Natural killer cell (primary cell): ENCODE results near the gene NT5C1B. TPM values are rescaled to one million over a fixed set of nuclear protein-coding genes. Genes with fewer than 3 reads are reported as not detected.

ENCODE experiments used
- ATAC-seq, 3 donors: fragments of 150-1000 bp in 2 of 3; fragments of 200-7000 bp in 1 of 3; cut with Tn5 transposase; 1 replicate in 1 of 3; 2 replicates in 2 of 3; pipeline ENCODE4 v1.10.0; 2021; ENCODE audit warnings: mild to moderate bottlenecking in 2 of 3, moderate library complexity in 2 of 3
- DNase-seq, 2 donors: peaks; one replicate each; pipeline versions ENCODE4 v3.0.0 to v3.0.0-alpha.2; 2013 to 2021; ENCODE audit warnings: mixed read lengths in 1 of 2
- H3K27ac ChIP-seq: one replicate; pipeline ENCODE4 v1.5.1; 2013; ENCODE audit warnings: mild to moderate bottlenecking, low read length
- H3K27me3 ChIP-seq: one replicate; pipeline ENCODE4 v1.6.1; 2013; ENCODE audit warnings: low read length; ENCODE audit not compliant: control insufficient read depth, insufficient read depth
- H3K36me3 ChIP-seq: one replicate; pipeline ENCODE4 v1.6.1; 2013; ENCODE audit warnings: low read length; ENCODE audit not compliant: control insufficient read depth, insufficient read depth
- H3K4me1 ChIP-seq: one replicate; pipeline ENCODE4 v1.6.1; 2013; ENCODE audit warnings: low read length; ENCODE audit not compliant: control insufficient read depth, insufficient read depth
- H3K4me3 ChIP-seq: one replicate; pipeline ENCODE4 v1.5.1; 2013; ENCODE audit warnings: low read length
- H3K9me3 ChIP-seq: one replicate; pipeline ENCODE4 v1.6.1; 2013; ENCODE audit warnings: low read length; ENCODE audit not compliant: control insufficient read depth, insufficient read depth
- H3K27ac Mint-ChIP-seq, 2 donors: one replicate each; pipeline ENCODE4 v1.8.0; 2022; ENCODE audit warnings: mild to moderate bottlenecking in 2 of 2, mixed read lengths in 2 of 2, moderate library complexity in 1 of 2
- H3K27me3 Mint-ChIP-seq, 2 donors: one replicate each; pipeline ENCODE4 v1.8.0; 2022; ENCODE audit warnings: low read depth in 2 of 2, mixed read lengths in 2 of 2
- H3K36me3 Mint-ChIP-seq: one replicate; pipeline ENCODE4 v1.8.0; 2022; ENCODE audit warnings: mixed read lengths
- H3K4me1 Mint-ChIP-seq, 2 donors: one replicate each; pipeline ENCODE4 v1.8.0; 2022; ENCODE audit warnings: mixed read lengths in 2 of 2
- H3K4me3 Mint-ChIP-seq: one replicate; pipeline ENCODE4 v1.8.0; 2022; ENCODE audit warnings: mild to moderate bottlenecking, moderate library complexity, mixed read lengths
- H3K9me3 Mint-ChIP-seq, 2 donors: one replicate each; pipeline ENCODE4 v1.8.0; 2022; ENCODE audit warnings: mixed read lengths in 2 of 2
- WGBS: methylation state at CpG from one replicate; pipeline ENCODE4 v1.1.7; 2013; ENCODE audit warnings: missing lambda C conversion rate; ENCODE audit not compliant: insufficient coverage; 5-methylcytosine and 5-hydroxymethylcytosine counted together
- intact Hi-C: fragments of 100-400 bp; cut with micrococcal nuclease; formaldehyde crosslinking; loops from one replicate; pipeline ENCODE4 v1.14.2; 2022
- total RNA-seq, 4 donors: library from RNA; stranded (reverse); fragments of 120-200 nt in 1 of 4; gene quantifications; one replicate each; pipeline versions ENCODE4 v1.2.3 to v1.2.4, GENCODE V29; 2013 to 2022
- TF ChIP-seq, protein P1 (sequence below): fragments of 200-600 bp; IDR thresholded peaks from one replicate; pipeline ENCODE4 v1.8.0; 2022; ENCODE audit warnings: antibody characterized with exemption

The NT5C1B gene
- total RNA-seq, 3 donors from 2014 or later (not counting 1 experiment from before 2014, with no cell fraction given), result not detected

DNA sequence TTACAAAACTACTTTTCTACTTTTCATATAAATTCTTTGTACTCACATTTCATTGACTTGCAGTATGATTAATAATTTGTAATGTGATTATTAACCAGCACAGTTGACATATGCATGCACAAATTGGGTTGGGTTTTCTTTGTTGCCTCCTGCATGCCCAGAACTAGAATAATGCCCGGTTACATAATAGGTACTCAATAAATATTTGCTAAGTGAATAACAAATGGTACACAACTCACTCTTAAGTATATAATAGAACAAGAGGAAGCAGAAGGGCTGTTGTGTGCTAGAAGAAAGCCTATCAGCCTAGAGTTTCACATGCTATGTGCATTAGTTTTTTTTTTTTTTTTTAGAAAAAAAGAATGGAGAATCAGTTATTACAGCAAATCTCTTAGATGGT lies 38.2 kb downstream of the NT5C1B start:
- intact Hi-C loops, result no loop called here
- H3K4me1 Mint-ChIP-seq, result peaks cover 14 to 30% of the 10 kb centered on the region in 2 donors
- TF ChIP-seq, protein P1, sequence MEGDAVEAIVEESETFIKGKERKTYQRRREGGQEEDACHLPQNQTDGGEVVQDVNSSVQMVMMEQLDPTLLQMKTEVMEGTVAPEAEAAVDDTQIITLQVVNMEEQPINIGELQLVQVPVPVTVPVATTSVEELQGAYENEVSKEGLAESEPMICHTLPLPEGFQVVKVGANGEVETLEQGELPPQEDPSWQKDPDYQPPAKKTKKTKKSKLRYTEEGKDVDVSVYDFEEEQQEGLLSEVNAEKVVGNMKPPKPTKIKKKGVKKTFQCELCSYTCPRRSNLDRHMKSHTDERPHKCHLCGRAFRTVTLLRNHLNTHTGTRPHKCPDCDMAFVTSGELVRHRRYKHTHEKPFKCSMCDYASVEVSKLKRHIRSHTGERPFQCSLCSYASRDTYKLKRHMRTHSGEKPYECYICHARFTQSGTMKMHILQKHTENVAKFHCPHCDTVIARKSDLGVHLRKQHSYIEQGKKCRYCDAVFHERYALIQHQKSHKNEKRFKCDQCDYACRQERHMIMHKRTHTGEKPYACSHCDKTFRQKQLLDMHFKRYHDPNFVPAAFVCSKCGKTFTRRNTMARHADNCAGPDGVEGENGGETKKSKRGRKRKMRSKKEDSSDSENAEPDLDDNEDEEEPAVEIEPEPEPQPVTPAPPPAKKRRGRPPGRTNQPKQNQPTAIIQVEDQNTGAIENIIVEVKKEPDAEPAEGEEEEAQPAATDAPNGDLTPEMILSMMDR, result no peak

DNA sequence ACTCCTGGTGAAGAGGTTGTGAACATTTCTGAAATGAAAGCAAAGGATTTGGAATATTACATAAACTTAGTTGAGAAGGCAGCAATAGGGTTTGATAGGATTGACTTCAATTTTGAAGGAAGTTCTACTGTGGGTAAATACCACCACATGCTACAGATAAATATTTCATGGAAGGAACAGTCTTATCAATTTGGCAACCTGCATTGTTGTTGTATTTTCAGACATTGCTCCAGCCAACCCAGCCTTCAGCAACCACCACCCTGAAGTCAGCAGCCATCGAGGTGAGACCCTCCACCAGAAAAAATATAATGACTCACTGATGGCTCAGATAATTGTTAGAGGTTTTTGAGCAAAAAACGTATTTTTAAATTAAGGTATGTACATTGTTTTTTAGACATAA lies 38.9 kb downstream of the NT5C1B start:
- intact Hi-C loops, result no loop called here
- H3K4me1 Mint-ChIP-seq, result peaks cover 16 to 30% of the 10 kb centered on the region in 2 donors

More for the DNA sequence above, 38.2 kb downstream of the NT5C1B start:
- no peak overlapping the region for H3K27ac ChIP-seq
- H3K27me3 ChIP-seq, result no peaks in the 10 kb centered on the region
- peaks cover 20% of the 10 kb centered on the region for H3K36me3 ChIP-seq
- DNase-seq (no peak), ATAC-seq (no peak)
- H3K27ac Mint-ChIP-seq, result no peak overlapping the region
- H3K9me3 ChIP-seq, result no peaks in the 10 kb centered on the region
- no peaks in the 10 kb centered on the region for H3K27me3 Mint-ChIP-seq
- H3K4me3 Mint-ChIP-seq, result no peak overlapping the region
- no peaks in the 10 kb centered on the region for H3K9me3 Mint-ChIP-seq
- H3K4me3 ChIP-seq, result no peak overlapping the region
- peaks cover 8% of the 10 kb centered on the region for H3K36me3 Mint-ChIP-seq
- no peaks in the 10 kb centered on the region for H3K4me1 ChIP-seq
- WGBS, result no CpG with 5 or more reads among the region's 1 CpG

DNA sequence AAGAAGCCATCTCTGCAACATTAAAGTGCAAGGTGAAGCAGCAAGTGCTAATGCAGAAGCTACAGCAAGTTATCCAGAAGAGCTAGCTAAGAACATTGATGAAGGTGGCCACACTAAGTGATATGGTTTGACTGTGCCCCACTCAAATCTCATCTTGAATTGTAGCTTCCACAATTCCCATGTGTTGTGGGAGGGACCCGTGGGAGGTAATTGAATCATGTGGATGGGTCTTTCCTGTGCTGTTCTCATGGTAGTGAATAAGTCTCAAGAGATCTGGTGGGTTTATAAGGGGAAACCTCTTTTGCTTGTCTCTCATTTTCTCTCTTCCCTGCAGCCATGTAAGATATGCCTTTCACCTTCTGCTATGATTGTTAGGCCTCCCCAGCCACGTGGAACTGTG lies 40.3 kb downstream of the NT5C1B start:
- H3K9me3 ChIP-seq, result no peaks in the 10 kb centered on the region
- Mint-ChIP-seq H3K27ac (no peak overlapping the region), H3K9me3 (no peaks in the 10 kb centered on the region), H3K36me3 (no peaks in the 10 kb centered on the region), H3K4me3 (no peak overlapping the region), H3K27me3 (no peaks in the 10 kb centered on the region), H3K4me1 (peaks cover 16 to 24% of the 10 kb centered on the region in 2 donors)
- WGBS, result 80% methylated on average over 2 of the region's 2 CpGs
- no peaks in the 10 kb centered on the region for H3K4me1 ChIP-seq
- peaks cover 6% of the 10 kb centered on the region for H3K36me3 ChIP-seq
- H3K27me3 ChIP-seq, result no peaks in the 10 kb centered on the region
- ATAC-seq (no peak), DNase-seq (no peak)
- intact Hi-C loops, result no loop called here
- no peak overlapping the region for H3K4me3 ChIP-seq
- H3K27ac ChIP-seq, result no peak overlapping the region
- TF ChIP-seq, protein P1, result no peak

More for the DNA sequence above, 38.9 kb downstream of the NT5C1B start:
- no CpG with 5 or more reads among the region's 2 CpGs for WGBS
- TF ChIP-seq, protein P1, result no peak
- no peaks in the 10 kb centered on the region for H3K27me3 ChIP-seq
- no peak overlapping the region for H3K4me3 ChIP-seq
- H3K27ac ChIP-seq, result no peak overlapping the region
- H3K9me3 Mint-ChIP-seq, result no peaks in the 10 kb centered on the region
- H3K36me3 ChIP-seq, result peaks cover 18% of the 10 kb centered on the region
- DNase-seq (no peak), ATAC-seq (no peak)
- H3K27me3 Mint-ChIP-seq, result no peaks in the 10 kb centered on the region
- no peaks in the 10 kb centered on the region for H3K9me3 ChIP-seq
- no peak overlapping the region for H3K27ac Mint-ChIP-seq
- H3K4me1 ChIP-seq, result no peaks in the 10 kb centered on the region
- no peak overlapping the region for H3K4me3 Mint-ChIP-seq
- peaks cover 7% of the 10 kb centered on the region for H3K36me3 Mint-ChIP-seq

DNA sequence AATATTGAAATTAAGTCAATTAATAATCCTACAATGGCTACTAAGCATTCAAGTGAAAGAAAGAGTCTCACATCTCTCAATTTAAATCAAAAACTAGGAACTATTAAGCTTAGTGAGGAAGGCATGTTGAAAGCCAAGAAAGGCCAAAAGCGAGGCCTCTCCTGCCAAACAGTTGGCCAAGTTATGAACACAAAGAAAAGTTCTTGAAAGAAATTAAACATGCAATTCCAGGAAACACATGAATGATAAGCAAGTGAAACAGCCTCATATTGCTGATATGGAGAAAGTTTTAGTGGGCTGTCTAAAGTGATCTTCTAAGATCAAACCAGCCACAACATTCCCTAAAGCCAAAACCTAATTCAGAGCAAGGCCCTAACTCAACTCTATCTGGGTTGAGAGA lies 40.7 kb downstream of the NT5C1B start:
- no peak for DNase-seq
- intact Hi-C loops, result no loop called here
- ATAC-seq, result no peak
- no peak overlapping the region for H3K27ac Mint-ChIP-seq
- Histone ChIP-seq H3K27ac (no peak overlapping the region), H3K36me3 (peaks cover 3% of the 10 kb centered on the region), H3K4me1 (no peaks in the 10 kb centered on the region), H3K27me3 (no peaks in the 10 kb centered on the region), H3K9me3 (no peaks in the 10 kb centered on the region), H3K4me3 (no peak overlapping the region)
- H3K4me1 Mint-ChIP-seq, result peaks cover 16 to 24% of the 10 kb centered on the region in 2 donors
- H3K27me3 Mint-ChIP-seq, result no peaks in the 10 kb centered on the region
- no peaks in the 10 kb centered on the region for H3K36me3 Mint-ChIP-seq
- WGBS, result 100% methylated on average over 1 of the region's 1 CpG
- TF ChIP-seq, protein P1, result no peak
- no peak overlapping the region for H3K4me3 Mint-ChIP-seq
- H3K9me3 Mint-ChIP-seq, result no peaks in the 10 kb centered on the region
